HCT116 (cell line): ENCODE data around the gene PHTF1. TPM values are rescaled to one million over a fixed set of nuclear protein-coding genes. Genes with fewer than 3 reads are reported as not detected.

ENCODE experiments used
- ATAC-seq: fragments of 200-7000 bp; cut with Tn5 transposase; 2 replicates; pipeline ENCODE4 v1.9.1; 2020; ENCODE audit warnings: mild to moderate bottlenecking, moderate library complexity
- BruUV-seq: library from RNA; stranded (reverse); fragments of 400-500 nt; replicated peaks from 2 replicates; lab custom pipeline; 2021; lab: Mats Ljungman, UMichigan
- CTCF ChIA-PET: fragments of 300-600 bp; sonication (Branson Sonifier 250); formaldehyde crosslinking; loops from one replicate; lab custom pipeline; 2021; ENCODE audit warnings: antibody characterized with exemption; lab: Charles Lee
- POLR2A ChIA-PET: fragments of 300-600, 350-600 bp; sonication (Branson Sonifier 250); formaldehyde crosslinking; loops from one replicate; lab custom pipeline; 2021; ENCODE audit warnings: antibody characterized with exemption; lab: Charles Lee
- RAD21 ChIA-PET, 2 experiments: fragments of 300-600 bp; sonication (Branson Sonifier 250); formaldehyde crosslinking; loops; one replicate each; lab custom pipeline; 2023; ENCODE audit warnings: low total read pairs in 2 of 2; ENCODE audit not compliant: uncharacterized antibody in 2 of 2, unreplicated experiment in 2 of 2, low non-redundant PET in 1 of 2; lab: Charles Lee
- DNase-seq: peaks from one replicate; pipeline ENCODE4 v3.0.0-alpha.2; 2010; ENCODE audit warnings: low read depth, low spot score
- H2AFZ ChIP-seq: fragments of 200-600 bp; shearing (Covaris generic), sonication (generic); 2 replicates; pipeline ENCODE4 v1.6.1; 2017; ENCODE audit warnings: low read depth, mixed run types, mixed read lengths, antibody characterized with exemption, low read length; ENCODE audit not compliant: poor library complexity, severe bottlenecking
- H3K27ac ChIP-seq: 2 replicates; pipeline ENCODE4 v1.5.1; 2012; ENCODE audit warnings: low read depth, low read length
- H3K27me3 ChIP-seq: fragments of 200-600 bp; sonication (generic); 2 replicates; pipeline ENCODE4 v1.6.1; 2016; ENCODE audit warnings: mixed run types, low read length, mixed read lengths; ENCODE audit not compliant: insufficient read depth
- H3K36me3 ChIP-seq, 2 experiments: fragments of 200-500 bp in 1 of 2; fragments of 200-600 bp in 1 of 2; sonication (Bioruptor generic) in 1 of 2; sonication (generic) in 1 of 2; 2 replicates each; pipeline versions ENCODE4 v1.5.1 to v1.6.1; 2014 to 2016; ENCODE audit warnings: low read length in 2 of 2, inconsistent platforms in 1 of 2, mixed read lengths in 1 of 2, mixed run types in 1 of 2; ENCODE audit not compliant: insufficient read depth in 2 of 2, control insufficient read depth in 1 of 2
- H3K4me1 ChIP-seq, 2 experiments: fragments of 200-600 bp in 1 of 2; sonication (generic) in 1 of 2; 2 replicates each; pipeline versions ENCODE4 v1.5.1 to v1.6.1; 2012 to 2017; ENCODE audit warnings: low read length in 2 of 2, inconsistent platforms in 1 of 2, mild to moderate bottlenecking in 1 of 2, mixed read lengths in 1 of 2, mixed run types in 1 of 2, moderate library complexity in 1 of 2; ENCODE audit not compliant: insufficient read depth in 2 of 2, control insufficient read depth in 1 of 2
- H3K4me2 ChIP-seq: fragments of 200-600 bp; sonication (generic); 2 replicates; pipeline ENCODE4 v1.6.1; 2017; ENCODE audit warnings: mixed run types, low read length, mixed read lengths
- H3K4me3 ChIP-seq, 2 experiments: fragments of 200-600 bp in 1 of 2; sonication (generic) in 1 of 2; replicated peaks in 1 of 2; 2 replicates each; pipeline ENCODE4 v1.5.1; 2011 to 2016; ENCODE audit warnings: low read length in 2 of 2, control low read depth in 1 of 2, low read depth in 1 of 2, mild to moderate bottlenecking in 1 of 2, mixed read lengths in 1 of 2, mixed run types in 1 of 2
- H3K79me2 ChIP-seq: fragments of 200-600 bp; sonication (generic); 2 replicates; pipeline ENCODE4 v1.6.1; 2017; ENCODE audit warnings: mild to moderate bottlenecking, mixed run types, low read length, moderate library complexity, mixed read lengths; ENCODE audit not compliant: insufficient read depth
- H3K9ac ChIP-seq: fragments of 200-600 bp; sonication (generic); 2 replicates; pipeline ENCODE4 v1.6.1; 2016; ENCODE audit warnings: low read length, mixed read lengths
- H3K9me2 ChIP-seq: fragments of 200-600 bp; sonication (generic), shearing (Covaris generic); 2 replicates; pipeline ENCODE4 v1.6.1; 2017; ENCODE audit warnings: mixed run types, mild to moderate bottlenecking, moderate library complexity; ENCODE audit not compliant: insufficient read depth
- H3K9me3 ChIP-seq, 2 experiments: fragments of 200-500 bp in 1 of 2; fragments of 200-600 bp in 1 of 2; sonication (Bioruptor generic) in 1 of 2; sonication (generic) in 1 of 2; 2 replicates each; pipeline ENCODE4 v1.6.1; 2014 to 2017; ENCODE audit warnings: low read length in 2 of 2, mixed read lengths in 2 of 2, inconsistent platforms in 1 of 2, low read depth in 1 of 2, mild to moderate bottlenecking in 1 of 2, mixed run types in 1 of 2, moderate library complexity in 1 of 2; ENCODE audit not compliant: control insufficient read depth in 1 of 2, insufficient read depth in 1 of 2
- H4K20me1 ChIP-seq: fragments of 200-600 bp; sonication (generic), shearing (Covaris generic); 2 replicates; pipeline ENCODE4 v1.6.1; 2017; ENCODE audit warnings: mixed run types, mild to moderate bottlenecking, moderate library complexity; ENCODE audit not compliant: insufficient read depth
- CBX3 ChIP-seq: IDR thresholded peaks from 2 replicates; pipeline ENCODE4 v1.6.1; 2012; ENCODE audit warnings: low read depth
- CEBPB ChIP-seq: IDR thresholded peaks from 2 replicates; pipeline ENCODE4 v1.6.1; 2012; ENCODE audit warnings: low read depth
- EGR1 ChIP-seq: IDR thresholded peaks from 2 replicates; pipeline ENCODE4 v1.6.1; 2012; ENCODE audit warnings: low read depth
- ELF1 ChIP-seq: IDR thresholded peaks from 2 replicates; pipeline ENCODE4 v1.6.1; 2012; ENCODE audit warnings: low read depth, borderline replicate concordance
- EZH2 ChIP-seq: fragments of 200-600 bp; sonication (generic); IDR thresholded peaks from 2 replicates; pipeline ENCODE4 v1.6.1; 2017; ENCODE audit warnings: antibody characterized with exemption, mixed run types
- EZH2phosphoT487 ChIP-seq: fragments of 200-600 bp; IDR thresholded peaks from 2 replicates; pipeline ENCODE4 v1.6.1; 2018; ENCODE audit warnings: antibody characterized with exemption, borderline replicate concordance
- FOSL1 ChIP-seq: IDR thresholded peaks from 2 replicates; pipeline ENCODE4 v1.6.1; 2012; ENCODE audit warnings: low read depth
- JUND ChIP-seq: IDR thresholded peaks from 2 replicates; pipeline ENCODE4 v1.6.1; 2012
- POLR2A ChIP-seq: IDR thresholded peaks from 2 replicates; pipeline ENCODE4 v1.7.0; 2011; ENCODE audit warnings: borderline replicate concordance; ENCODE audit not compliant: insufficient read depth, insufficient read length; ENCODE audit errors: extremely low read depth
- POLR2AphosphoS5 ChIP-seq: IDR thresholded peaks from 2 replicates; pipeline ENCODE4 v1.6.1; 2011; ENCODE audit warnings: mild to moderate bottlenecking, low read depth, low read length, moderate library complexity
- RAD21 ChIP-seq: IDR thresholded peaks from 2 replicates; pipeline ENCODE4 v1.6.1; 2012; ENCODE audit warnings: low read depth, mild to moderate bottlenecking
- SRF ChIP-seq: IDR thresholded peaks from 2 replicates; pipeline ENCODE4 v1.6.1; 2012; ENCODE audit warnings: low read depth
- TCF7L2 ChIP-seq: IDR thresholded peaks from 2 replicates; pipeline ENCODE4 v1.7.0; 2011; ENCODE audit warnings: borderline replicate concordance, inconsistent platforms; ENCODE audit not compliant: insufficient read depth, insufficient read length; ENCODE audit errors: extremely low read depth
- ZFX ChIP-seq: fragments of 450-650 bp; IDR thresholded peaks from 2 replicates; pipeline ENCODE4 v1.6.1; 2017
- ZNF274 ChIP-seq: fragments of 200-500 bp; sonication (Bioruptor generic); IDR thresholded peaks from 2 replicates; pipeline ENCODE4 v1.6.1; 2014; ENCODE audit warnings: mild to moderate bottlenecking, low read depth, low read length, inconsistent platforms
- intact Hi-C: fragments of 100-400 bp; cut with micrococcal nuclease; formaldehyde crosslinking; loops from 2 replicates; pipeline ENCODE4 v1.10.0; 2022
- total RNA-seq: library from RNA; stranded (reverse); gene quantifications from one replicate; pipeline ENCODE4 v1.2.1, GENCODE V29; 2021; ENCODE audit not compliant: unreplicated experiment
- TF ChIP-seq, protein P1 (sequence below): IDR thresholded peaks from 2 replicates; pipeline ENCODE4 v1.6.1; 2012
- TF ChIP-seq, protein P2 (sequence below): IDR thresholded peaks from 2 replicates; pipeline ENCODE4 v1.6.1; 2012
- TF ChIP-seq, protein P3 (sequence below): IDR thresholded peaks from 2 replicates; pipeline ENCODE4 v1.6.1; 2011; ENCODE audit warnings: mild to moderate bottlenecking, low read length, moderate library complexity; ENCODE audit not compliant: insufficient replicate concordance; ENCODE audit errors: extremely low read depth

PHTF1 gene
- total RNA-seq, 1 experiment from 2014 or later: 11.4 TPM

DNA sequence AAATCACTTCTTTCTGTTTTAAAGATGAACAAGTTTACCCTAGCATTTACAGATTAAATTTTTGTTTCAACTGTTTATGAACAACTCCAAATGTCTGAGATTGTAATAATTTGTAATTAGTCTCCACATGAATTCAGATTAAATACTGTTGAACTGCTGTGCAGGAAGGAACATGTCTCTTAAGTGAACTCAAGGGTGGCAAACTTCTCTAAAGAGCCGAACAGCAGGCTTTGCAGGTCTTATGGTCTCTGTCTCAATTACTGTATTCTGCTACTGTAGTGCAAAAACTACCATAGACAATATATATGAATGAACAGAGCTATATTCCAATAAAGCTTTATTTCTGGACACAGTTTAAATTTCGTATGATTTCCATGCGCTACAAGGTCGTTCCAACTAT, 46.4 kb upstream of the PHTF1 start:
- Histone ChIP-seq H3K27ac (no peak overlapping the region), H3K4me1 (peaks cover 21 to 31% of the 10 kb centered on the region in 2 experiments), H3K36me3 (no peaks in the 10 kb centered on the region), H2AFZ (no peak overlapping the region), H4K20me1 (no peaks in the 10 kb centered on the region), H3K9me3 (no peaks in the 10 kb centered on the region), H3K4me2 (peak overlapping the region; percentile 35; the same call in 1 of the 2 replicates), H3K9me2 (no peaks in the 10 kb centered on the region)
- intact Hi-C loops: no loop called here
- RAD21 ChIA-PET: no interaction called here
- ATAC-seq (no peak), DNase-seq (no peak)
- no peak for TF ChIP-seq CBX3
- no peak for TF ChIP-seq EZH2phosphoT487
- no peak for TF ChIP-seq ZFX
- no peak for TF ChIP-seq EGR1
- TF ChIP-seq FOSL1: no peak
- TF ChIP-seq, protein P1, sequence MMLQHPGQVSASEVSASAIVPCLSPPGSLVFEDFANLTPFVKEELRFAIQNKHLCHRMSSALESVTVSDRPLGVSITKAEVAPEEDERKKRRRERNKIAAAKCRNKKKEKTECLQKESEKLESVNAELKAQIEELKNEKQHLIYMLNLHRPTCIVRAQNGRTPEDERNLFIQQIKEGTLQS: no peak
- no peak for TF ChIP-seq EZH2
- TF ChIP-seq JUND: no peak
- TF ChIP-seq, protein P2, sequence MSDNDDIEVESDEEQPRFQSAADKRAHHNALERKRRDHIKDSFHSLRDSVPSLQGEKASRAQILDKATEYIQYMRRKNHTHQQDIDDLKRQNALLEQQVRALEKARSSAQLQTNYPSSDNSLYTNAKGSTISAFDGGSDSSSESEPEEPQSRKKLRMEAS: no peak
- no peak for TF ChIP-seq POLR2AphosphoS5
- TF ChIP-seq, protein P3, sequence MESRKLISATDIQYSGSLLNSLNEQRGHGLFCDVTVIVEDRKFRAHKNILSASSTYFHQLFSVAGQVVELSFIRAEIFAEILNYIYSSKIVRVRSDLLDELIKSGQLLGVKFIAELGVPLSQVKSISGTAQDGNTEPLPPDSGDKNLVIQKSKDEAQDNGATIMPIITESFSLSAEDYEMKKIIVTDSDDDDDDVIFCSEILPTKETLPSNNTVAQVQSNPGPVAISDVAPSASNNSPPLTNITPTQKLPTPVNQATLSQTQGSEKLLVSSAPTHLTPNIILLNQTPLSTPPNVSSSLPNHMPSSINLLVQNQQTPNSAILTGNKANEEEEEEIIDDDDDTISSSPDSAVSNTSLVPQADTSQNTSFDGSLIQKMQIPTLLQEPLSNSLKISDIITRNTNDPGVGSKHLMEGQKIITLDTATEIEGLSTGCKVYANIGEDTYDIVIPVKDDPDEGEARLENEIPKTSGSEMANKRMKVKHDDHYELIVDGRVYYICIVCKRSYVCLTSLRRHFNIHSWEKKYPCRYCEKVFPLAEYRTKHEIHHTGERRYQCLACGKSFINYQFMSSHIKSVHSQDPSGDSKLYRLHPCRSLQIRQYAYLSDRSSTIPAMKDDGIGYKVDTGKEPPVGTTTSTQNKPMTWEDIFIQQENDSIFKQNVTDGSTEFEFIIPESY: no peak
- TF ChIP-seq RAD21: no peak
- no peak for TF ChIP-seq SRF
- TF ChIP-seq POLR2A: no peak
- TF ChIP-seq TCF7L2: no peak
- no peak for TF ChIP-seq ELF1
- TF ChIP-seq CEBPB: no peak
- no peak for TF ChIP-seq ZNF274
- TF ChIP-seq, all 23 proteins: peak for 0
- Histone ChIP-seq H3K79me2 (peaks cover 95% of the 10 kb centered on the region), H3K9ac (no peak overlapping the region), H3K27me3 (no peaks in the 10 kb centered on the region), H3K4me3 (no peak overlapping the region)
- CTCF ChIA-PET: interaction anchor here (1.5 kb wide), 1 partner anchor 733 kb away, joined by 3 read pairs; the partner anchor contains the start of gene LRIG2
- BruUV-seq: no TSS peak
- POLR2A ChIA-PET: no interaction called here
